Panc1 (cell line): Measurements from ENCODE around the gene NEK2. TPM values are rescaled to one million over a fixed set of nuclear protein-coding genes. Genes with fewer than 3 reads are reported as not detected.

ENCODE experiments used
- ATAC-seq: fragments of 200-7000 bp; cut with Tn5 transposase; 2 replicates; pipeline ENCODE4 v1.9.1; 2020; ENCODE audit warnings: mild to moderate bottlenecking, moderate library complexity
- BruUV-seq: library from RNA; stranded (reverse); fragments of 400-500 nt; replicated peaks from 2 replicates; lab custom pipeline; 2021; lab: Mats Ljungman, UMichigan
- CTCF ChIA-PET: fragments of 300-600 bp; sonication (Branson Sonifier 250); formaldehyde crosslinking; loops from one replicate; lab custom pipeline; 2022; ENCODE audit warnings: antibody characterized with exemption; lab: Charles Lee
- POLR2A ChIA-PET: fragments of 300-600 bp; sonication (Branson Sonifier 250); formaldehyde crosslinking; loops from one replicate; lab custom pipeline; 2022; ENCODE audit warnings: antibody characterized with exemption; lab: Charles Lee
- DNase-seq: peaks from one replicate; pipeline ENCODE4 v3.0.0-alpha.2; 2010; ENCODE audit warnings: low read depth, low spot score
- H3K27ac ChIP-seq: 2 replicates; pipeline ENCODE4 v1.5.1; 2011; ENCODE audit warnings: mild to moderate bottlenecking, low read length, inconsistent platforms
- H3K27me3 ChIP-seq: fragments of 200-500 bp; sonication (Bioruptor generic); 2 replicates; pipeline ENCODE4 v1.6.0; 2014; ENCODE audit warnings: low read length, inconsistent platforms; ENCODE audit not compliant: control insufficient read depth, insufficient read depth
- H3K36me3 ChIP-seq: fragments of 200-500 bp; sonication (Bioruptor generic); 2 replicates; pipeline ENCODE4 v1.5.1; 2014; ENCODE audit warnings: inconsistent platforms, mild to moderate bottlenecking, low read length, moderate library complexity; ENCODE audit not compliant: control insufficient read depth, insufficient read depth
- H3K4me1 ChIP-seq: 2 replicates; pipeline ENCODE4 v1.5.1; 2011; ENCODE audit warnings: inconsistent platforms, mild to moderate bottlenecking, low read length, moderate library complexity; ENCODE audit not compliant: control insufficient read depth, insufficient read depth
- H3K4me3 ChIP-seq, 2 experiments: 2 replicates each; pipeline ENCODE4 v1.5.1; 2011 to 2012; ENCODE audit warnings: low read depth in 2 of 2, low read length in 2 of 2, mild to moderate bottlenecking in 2 of 2, inconsistent platforms in 1 of 2, moderate library complexity in 1 of 2
- H3K9me3 ChIP-seq: fragments of 200-500 bp; sonication (Bioruptor generic); 2 replicates; pipeline ENCODE4 v1.5.1; 2014; ENCODE audit warnings: low read depth, mild to moderate bottlenecking, inconsistent platforms, low read length, moderate library complexity; ENCODE audit not compliant: control insufficient read depth, insufficient read depth
- CTCF ChIP-seq: fragments of 450-650 bp; IDR thresholded peaks from 2 replicates; pipeline ENCODE4 v1.5.1; 2017; ENCODE audit warnings: mild to moderate bottlenecking
- POLR2AphosphoS5 ChIP-seq: IDR thresholded peaks from 2 replicates; pipeline ENCODE4 v1.6.1; 2012; ENCODE audit warnings: mild to moderate bottlenecking, low read depth, low read length, moderate library complexity
- REST ChIP-seq, 2 experiments: IDR thresholded peaks; 2 replicates each; pipeline ENCODE4 v1.6.1; 2011 to 2012; ENCODE audit warnings: low read depth in 2 of 2, control low read depth in 1 of 2, low read length in 1 of 2, mild to moderate bottlenecking in 1 of 2, moderate library complexity in 1 of 2; ENCODE audit not compliant: insufficient read depth in 1 of 2
- SIN3A ChIP-seq: IDR thresholded peaks from 2 replicates; pipeline ENCODE4 v1.6.1; 2012; ENCODE audit warnings: low read depth, mild to moderate bottlenecking, low read length, moderate library complexity, borderline replicate concordance; ENCODE audit not compliant: insufficient read depth
- TCF7L2 ChIP-seq: IDR thresholded peaks from 2 replicates; pipeline ENCODE4 v1.6.1; 2011; ENCODE audit warnings: mild to moderate bottlenecking, low read depth, low read length, inconsistent platforms
- in situ Hi-C: cut with HindIII; loops from 2 replicates; pipeline ENCODE4 v1.10.0; 2016; ENCODE audit warnings: low sequenced_read_pairs, low pct_unique_long_range_greater_than_20kb
- intact Hi-C: fragments of 100-400 bp; cut with micrococcal nuclease; formaldehyde crosslinking; loops from one replicate; pipeline ENCODE4 v1.10.0; 2022; ENCODE audit not compliant: unreplicated experiment
- total RNA-seq: library from RNA; stranded (reverse); gene quantifications from one replicate; pipeline ENCODE4 v1.2.1, GENCODE V29; 2021; ENCODE audit not compliant: unreplicated experiment

NEK2 gene
- total RNA-seq, 1 experiment from 2014 or later: 34.4 TPM

GRCh38 chr1:211687462-211688215, 12.2 kb upstream of the NEK2 start:
- in situ Hi-C loops: no loop called here
- no TSS peak for BruUV-seq
- intact Hi-C loops: loop anchor here (10.0 kb wide), 2 partner anchors 347 to 767 kb away; partner anchors contain the start of genes DTL and INTS7

GRCh38 chr1:211685823-211686222, 10.4 kb upstream of the NEK2 start:
- Histone ChIP-seq H3K27me3 (no peaks in the 10 kb centered on the region), H3K36me3 (no peaks in the 10 kb centered on the region), H3K27ac (no peak overlapping the region), H3K4me3 (no peak overlapping the region), H3K4me1 (peaks cover 4% of the 10 kb centered on the region; the same call in 1 of the 2 replicates), H3K9me3 (no peaks in the 10 kb centered on the region)
- in situ Hi-C loops (no loop called here), intact Hi-C loops (loop anchor here (10.0 kb wide), 2 partner anchors 349 to 769 kb away; partner anchors contain the start of genes DTL and INTS7)
- ChIA-PET POLR2A (no interaction called here), CTCF (no interaction called here)
- DNase-seq: no peak
- TF ChIP-seq TCF7L2 (no peak), POLR2AphosphoS5 (no peak), REST (IDR thresholded peaks at IDR 0.05; ENCODE audit: insufficient read depth in 1 of 2, low read depth in 2 of 2, low read length in 1 of 2) (no peak)
- no TSS peak for BruUV-seq
- ATAC-seq: no peak

More at GRCh38 chr1:211687462-211688215, 12.2 kb upstream of the NEK2 start:
- ChIA-PET POLR2A (no interaction called here), CTCF (no interaction called here)
- Histone ChIP-seq H3K4me3 (no peak overlapping the region), H3K36me3 (no peaks in the 10 kb centered on the region), H3K27ac (no peak overlapping the region), H3K4me1 (no peaks in the 10 kb centered on the region), H3K9me3 (no peaks in the 10 kb centered on the region), H3K27me3 (no peaks in the 10 kb centered on the region)
- TF ChIP-seq CTCF: no peak
- no peak for TF ChIP-seq SIN3A
- no peak for TF ChIP-seq POLR2AphosphoS5
- no peak for TF ChIP-seq TCF7L2
- TF ChIP-seq REST (IDR thresholded peaks at IDR 0.05; ENCODE audit: insufficient read depth in 1 of 2, low read depth in 2 of 2, low read length in 1 of 2): no peak
- no peak for DNase-seq
- ATAC-seq: no peak
